Uterus (tissue), 2 donors: ENCODE data around the gene GPR135.

Experiments
- CTCF ChIP-seq, 4 experiments: fragments of 200-600 bp in 2 of 4; fragments of 450-650 bp in 2 of 4; sonication (generic) in 2 of 4; IDR thresholded peaks; one replicate each; pipeline ENCODE4 v1.5.1; 2016 to 2019; ENCODE audit warnings: antibody characterized with exemption in 4 of 4, mild to moderate bottlenecking in 2 of 4, moderate library complexity in 1 of 4
- POLR2A ChIP-seq, 2 donors: fragments of 450-650 bp; IDR thresholded peaks; one replicate each; pipeline ENCODE4 v1.6.1; 2016; ENCODE audit warnings: antibody characterized with exemption in 2 of 2, mild to moderate bottlenecking in 1 of 2, moderate library complexity in 1 of 2

GRCh38 chr14:59461891-59462290 lies 3.3 kb downstream of the GPR135 start:
- TF ChIP-seq POLR2A (IDR thresholded peaks at IDR 0.05) (no peak), CTCF (IDR thresholded peaks at IDR 0.05) (no peak)
